HepG2 (cell line): ENCODE measurements around the gene C12orf56. TPM values are rescaled to one million over a fixed set of nuclear protein-coding genes. Genes with fewer than 3 reads are reported as not detected.
A peak's percentile ranks its signal among the peaks of the same experiment; 100 is the strongest.

Experiments used
- ARID3A ChIP-seq: IDR thresholded peaks from 2 replicates; pipeline ENCODE4 v1.6.1; 2012; ENCODE audit warnings: low read depth, low read length, improper control_type of control experiment
- DNMT3B ChIP-seq: conservative IDR thresholded peaks from 2 replicates; pipeline ENCODE4 v1.6.1; 2016; ENCODE audit warnings: missing biosample characterization, control low read depth
- FUBP1 ChIP-seq: sonication (generic); formaldehyde crosslinking; IDR thresholded peaks from 2 replicates; pipeline ENCODE4 v1.5.1; 2020; ENCODE audit warnings: missing genetic modification reagents, mild to moderate bottlenecking, borderline replicate concordance
- HNF1B ChIP-seq: sonication (generic); formaldehyde crosslinking; IDR thresholded peaks from 2 replicates; pipeline ENCODE4 v1.5.1; 2020; ENCODE audit warnings: mild to moderate bottlenecking, moderate library complexity, missing genetic modification reagents
- MED8 ChIP-seq: sonication (generic); formaldehyde crosslinking; IDR thresholded peaks from 2 replicates; pipeline ENCODE4 v1.8.1; 2023; ENCODE audit warnings: mild to moderate bottlenecking, missing genetic modification reagents; ENCODE audit not compliant: insufficient replicate concordance
- NRL ChIP-seq: sonication (generic); formaldehyde crosslinking; IDR thresholded peaks from 2 replicates; pipeline ENCODE4 v1.5.0; 2020; ENCODE audit warnings: missing genetic modification reagents, mild to moderate bottlenecking, moderate library complexity, borderline replicate concordance
- SP2 ChIP-seq: sonication (generic); formaldehyde crosslinking; IDR thresholded peaks from 2 replicates; pipeline ENCODE4 v1.5.1; 2020; ENCODE audit warnings: mild to moderate bottlenecking, missing genetic modification reagents
- TEF ChIP-seq: sonication (generic); formaldehyde crosslinking; IDR thresholded peaks from 2 replicates; pipeline ENCODE4 v1.5.0; 2020; ENCODE audit warnings: missing genetic modification reagents
- THAP8 ChIP-seq: sonication (generic); formaldehyde crosslinking; IDR thresholded peaks from 2 replicates; pipeline ENCODE4 v1.5.1; 2020; ENCODE audit warnings: missing genetic modification reagents, mild to moderate bottlenecking, borderline replicate concordance
- U2AF1 ChIP-seq: fragments of 200-400 bp; formaldehyde crosslinking; optimal IDR thresholded peaks from 2 replicates; pipeline ENCODE3; 2017; ENCODE audit warnings: mild to moderate bottlenecking, low read depth, low read length
- ZHX2 ChIP-seq, 2 experiments: sonication (generic) in 1 of 2; formaldehyde crosslinking in 1 of 2; IDR thresholded peaks; 2 replicates each; pipeline versions ENCODE4 v1.6.1 to v1.9.0; 2014 to 2022; ENCODE audit warnings: antibody characterized with exemption in 1 of 2, borderline replicate concordance in 1 of 2, inconsistent platforms in 1 of 2, low read depth in 1 of 2, missing genetic modification reagents in 1 of 2
- ZNF549 ChIP-seq: sonication (generic); formaldehyde crosslinking; IDR thresholded peaks from 2 replicates; pipeline ENCODE4 v1.5.0; 2020; ENCODE audit warnings: missing genetic modification reagents
- ZNF713 ChIP-seq: sonication (generic); formaldehyde crosslinking; IDR thresholded peaks from 2 replicates; pipeline ENCODE4 v1.4.0; 2020; ENCODE audit warnings: mild to moderate bottlenecking, missing genetic modification reagents
- ZNF724P ChIP-seq: sonication (generic); formaldehyde crosslinking; IDR thresholded peaks from 2 replicates; pipeline ENCODE4 v1.8.0; 2022; ENCODE audit warnings: missing genetic modification reagents, borderline replicate concordance
- polyA plus RNA-seq, 8 experiments: library from polyadenylated mRNA; depleted of rRNA in 3 of 8; stranded (reverse) in 7 of 8; unstranded in 1 of 8; fragments of >200 nt; fragmentation: Illumina TruSeq in 4 of 8; extraction: Trizol in 4 of 8; gene quantifications; 2 replicates each; pipeline versions ENCODE4 v1.2.1 to v1.2.3, GENCODE V29; 2011 to 2016; ENCODE audit warnings: low read depth in 4 of 8, missing spikeins in 1 of 8, mixed read lengths in 1 of 8; ENCODE audit not compliant: insufficient read depth in 1 of 8
- total RNA-seq, 5 experiments: library from RNA; depleted of rRNA; stranded (reverse); fragments of >200 nt; fragmentation: Illumina TruSeq; extraction: Trizol; gene quantifications; 2 replicates each; pipeline ENCODE4 v1.2.3, GENCODE V29; 2016; ENCODE audit warnings: low read depth in 1 of 5

C12orf56 gene
- total and polyA plus RNA-seq, 2 of the 13 experiments (the other 11 are each of a cell fraction or from before 2014, with no cell fraction given) = 0.07 TPM; not detected in 1

GRCh38 chr12:64222009-64222765, 168.4 kb downstream of the C12orf56 start, which contains the start of gene KICS2 (continued):
- TF ChIP-seq FUBP1 = no peak
- TF ChIP-seq TEF = peak; percentile 61; the same call in 1 of the 2 replicates
- TF ChIP-seq U2AF1 = no peak
- no peak for TF ChIP-seq ZNF713 (CRISPR knock-in tag)
- TF ChIP-seq NRL = peak; percentile 94
- 0 out of 2 replicates have a peak, but pooled peaks have one; percentile 25 for TF ChIP-seq DNMT3B (CRISPR knock-in tag)
- no peak for TF ChIP-seq ZNF549 (CRISPR knock-in tag)
- TF ChIP-seq SP2 (CRISPR knock-in tag) = 0 out of 2 replicates have a peak, but pooled peaks have one; percentile 31
- peak; percentile 20; the same call in 1 of the 2 replicates for TF ChIP-seq ZNF724P
- TF ChIP-seq ARID3A = no peak
- TF ChIP-seq MED8 (CRISPR knock-in tag) = no peak
- peak; percentile 89; the same call in 1 of the 2 replicates for TF ChIP-seq THAP8 (CRISPR knock-in tag)
- TF ChIP-seq ZHX2 (IDR thresholded peaks at IDR 0.05; ENCODE audit: low read depth) = peak; percentile 93
- no peak for TF ChIP-seq ZHX2 (CRISPR knock-in tag; IDR thresholded peaks at IDR 0.05; ENCODE audit: borderline replicate concordance)
- peak; percentile 65; the same call in 1 of the 2 replicates for TF ChIP-seq HNF1B
